ENCODE results near the gene BTG4.

- TF ChIP-seq CTCF (IDR thresholded peaks at IDR 0.05): peak; percentile 81 to 99 (median 94)
- no peak for TF ChIP-seq EP300 (IDR thresholded peaks at IDR 0.05)
- no peak for TF ChIP-seq POLR2A (IDR thresholded peaks at IDR 0.05)
- TF ChIP-seq POLR2AphosphoS5 (IDR thresholded peaks at IDR 0.05): no peak
Observed at GRCh38 chr11:111446404-111447111, 65.6 kb downstream of the BTG4 start.

Data from sigmoid colon (tissue), 4 donors.